ENCODE measurements around the gene SMPD3.
A peak's percentile ranks its signal among the peaks of the same experiment; 100 is the strongest.
"Not testable (repeated sequence)": the region's sequence is repeated elsewhere in the genome, so short reads cannot be mapped to it uniquely, and the experiment has no call there.

Gene SMPD3

DNA sequence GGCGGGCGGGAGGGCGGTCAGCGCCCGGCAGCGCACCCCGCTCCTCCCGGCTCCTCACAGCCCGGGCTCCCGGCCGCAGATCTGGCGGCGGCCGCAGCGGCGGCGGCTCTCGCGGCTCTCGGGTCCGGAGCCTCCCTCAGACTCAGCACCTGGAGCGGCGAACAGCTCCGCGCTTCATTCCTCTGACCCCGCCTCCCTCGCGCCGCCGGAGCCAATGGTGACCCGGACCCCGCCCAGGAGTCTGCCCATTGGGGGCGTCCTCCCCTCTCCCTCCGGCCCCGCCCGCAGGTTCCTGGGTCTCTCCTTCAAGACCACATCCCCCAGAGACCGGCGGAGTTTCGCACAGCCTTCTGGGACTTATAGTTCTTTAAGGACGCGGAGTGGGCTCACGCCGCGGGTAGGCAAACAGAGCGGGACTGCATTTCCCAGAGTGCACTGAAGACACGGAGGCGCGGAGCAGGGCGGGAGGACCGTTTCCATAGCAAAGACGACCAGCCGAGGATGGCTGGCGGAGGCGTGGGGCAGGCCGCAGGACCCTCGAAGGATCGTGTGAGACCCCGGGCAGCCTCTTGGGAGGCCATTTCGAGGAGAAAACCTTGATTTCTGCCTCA lies at the start of gene SMPD3:
SMPD3 (minus strand) TSS at position 149 of the 611 bp plus-strand sequence. CDS start 76,327 bp downstream, outside the sequence.
- DNase-seq (ENCODE audit: low read depth, low spot score) = peak; percentile 99

DNA sequence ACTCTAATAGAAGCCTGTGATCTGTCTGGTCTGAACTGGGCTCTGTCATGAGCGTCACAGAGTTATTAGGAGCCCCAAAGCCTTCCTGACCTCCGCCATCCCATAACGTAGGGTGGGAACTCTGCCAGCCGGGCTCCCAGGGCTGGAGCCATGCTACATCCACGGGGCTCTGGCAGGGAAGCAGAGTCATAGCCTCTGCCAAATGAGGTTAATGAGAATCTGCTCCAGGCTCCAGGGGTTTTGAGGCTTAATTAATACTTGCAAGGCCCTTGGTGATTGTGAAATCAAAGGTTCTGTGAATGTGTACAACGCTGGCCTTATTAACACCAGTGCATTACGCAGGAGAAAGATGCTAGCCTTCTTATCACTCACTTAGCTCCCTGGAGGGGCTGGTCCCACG lies 48.4 kb upstream of the SMPD3 start:
- DNase-seq (ENCODE audit: low read depth, low spot score) = no peak

GRCh38 chr16:68494261-68494660 lies 46.0 kb upstream of the SMPD3 start:
- not testable (repeated sequence) for DNase-seq (ENCODE audit: low read depth, low spot score)

- DNase-seq (ENCODE audit: low read depth, low spot score) = no peak
Observed at GRCh38 chr16:68493412-68494070, 45.2 kb upstream of the SMPD3 start.

DNA sequence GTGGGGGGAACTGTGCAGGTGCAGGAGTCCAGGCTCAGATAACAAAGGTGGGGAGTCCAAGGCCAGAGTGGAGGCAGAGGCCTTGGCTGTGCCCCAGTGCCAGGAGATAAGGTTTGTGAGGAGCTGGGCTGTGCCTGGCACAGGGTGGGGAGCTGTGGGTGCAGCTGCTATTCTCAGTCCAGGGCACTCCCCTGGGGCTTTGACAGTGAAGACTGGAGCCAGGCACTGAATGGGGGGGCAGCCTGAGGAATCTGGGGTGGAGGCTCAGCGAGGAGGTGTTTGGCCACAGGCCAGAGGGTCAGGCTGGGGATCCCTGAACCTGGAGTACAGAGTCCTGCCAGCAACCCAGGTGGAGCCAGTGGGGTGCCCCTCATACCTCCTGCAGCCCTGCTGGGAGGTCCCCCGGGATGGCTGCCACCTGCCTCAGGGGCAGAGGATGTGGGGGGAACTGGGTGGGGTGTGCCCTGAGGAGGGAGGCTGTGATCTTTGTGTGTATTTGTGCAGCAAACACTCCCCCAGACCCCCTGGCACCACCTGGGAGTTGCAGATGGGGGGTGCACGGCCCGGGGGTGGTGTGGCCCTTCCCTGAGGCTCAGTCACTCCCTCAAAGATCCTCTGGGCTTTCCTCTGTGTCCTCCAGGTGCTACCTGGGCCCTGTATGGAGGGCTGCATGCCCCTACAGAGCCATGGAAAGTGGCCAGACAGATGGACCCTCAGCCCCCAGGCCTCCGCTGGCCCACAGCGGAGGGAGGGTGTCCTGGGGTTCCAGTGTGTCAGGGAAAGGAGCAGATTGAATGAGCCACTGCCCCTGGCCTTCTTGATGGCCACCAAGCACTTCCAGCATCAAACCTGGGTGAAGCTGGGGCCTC lies 44.5 kb upstream of the SMPD3 start:
- DNase-seq (ENCODE audit: low read depth, low spot score) = no peak

DNA sequence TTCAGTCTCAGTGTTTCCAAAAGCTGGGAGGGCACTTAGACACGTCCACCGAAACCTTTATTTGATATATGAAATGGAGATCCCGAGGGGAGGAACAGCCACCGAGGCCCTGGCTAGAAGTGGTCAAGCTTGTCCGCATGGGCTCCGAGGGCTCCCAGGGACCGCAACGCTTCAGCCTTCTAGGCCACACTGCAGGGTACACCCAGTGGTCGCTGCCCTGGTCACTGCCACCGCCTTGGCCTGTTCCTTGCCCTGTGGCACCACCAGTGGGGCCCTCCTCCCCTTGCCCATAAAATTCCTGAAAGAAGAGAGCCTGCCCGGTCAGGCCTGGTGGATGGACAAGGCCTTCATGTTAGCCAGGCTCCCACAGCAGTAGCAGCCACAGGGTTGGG lies 43.8 kb upstream of the SMPD3 start:
- DNase-seq (ENCODE audit: low read depth, low spot score) = no peak

- DNase-seq (ENCODE audit: low read depth, low spot score) = no peak
Observed at GRCh38 chr16:68491576-68491950, 43.3 kb upstream of the SMPD3 start.

GRCh38 chr16:68490829-68491575 lies 42.7 kb upstream of the SMPD3 start:
- DNase-seq (ENCODE audit: low read depth, low spot score) = no peak

DNA sequence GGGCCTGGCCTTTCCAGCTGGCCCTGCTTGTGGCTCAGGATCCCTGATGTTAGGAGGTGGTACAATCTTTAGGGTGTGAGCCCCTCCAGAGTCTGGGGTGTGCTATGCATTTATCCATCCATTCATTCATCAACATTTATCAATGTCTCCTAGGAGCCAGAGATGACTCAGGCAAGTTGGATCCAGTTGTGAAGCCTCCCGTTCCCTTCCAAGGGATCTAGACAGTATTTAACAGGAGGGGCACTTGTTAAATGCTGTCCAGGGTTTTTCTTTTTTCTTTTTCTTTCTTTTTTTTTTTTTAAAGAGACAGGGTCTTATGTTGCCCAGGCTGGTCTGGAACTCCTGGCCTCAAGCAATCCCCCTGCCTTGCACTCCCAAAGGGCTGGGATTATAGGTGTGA lies 42.0 kb upstream of the SMPD3 start:
- no peak for DNase-seq (ENCODE audit: low read depth, low spot score)

GRCh38 chr16:68488554-68488953 lies 40.2 kb upstream of the SMPD3 start:
- DNase-seq (ENCODE audit: low read depth, low spot score) = no peak

- DNase-seq (ENCODE audit: low read depth, low spot score) = no peak
Observed at GRCh38 chr16:68487669-68488068, 39.4 kb upstream of the SMPD3 start.

GRCh38 chr16:68487203-68487514 lies 38.9 kb upstream of the SMPD3 start:
- DNase-seq (ENCODE audit: low read depth, low spot score) = no peak

GRCh38 chr16:68486502-68487202 lies 38.3 kb upstream of the SMPD3 start:
- no peak for DNase-seq (ENCODE audit: low read depth, low spot score)

- DNase-seq (ENCODE audit: low read depth, low spot score) = no peak
Observed at GRCh38 chr16:68481636-68482035, 33.3 kb upstream of the SMPD3 start.

- DNase-seq (ENCODE audit: low read depth, low spot score) = no peak
Observed at GRCh38 chr16:68480084-68480995, 32.0 kb upstream of the SMPD3 start.

DNA sequence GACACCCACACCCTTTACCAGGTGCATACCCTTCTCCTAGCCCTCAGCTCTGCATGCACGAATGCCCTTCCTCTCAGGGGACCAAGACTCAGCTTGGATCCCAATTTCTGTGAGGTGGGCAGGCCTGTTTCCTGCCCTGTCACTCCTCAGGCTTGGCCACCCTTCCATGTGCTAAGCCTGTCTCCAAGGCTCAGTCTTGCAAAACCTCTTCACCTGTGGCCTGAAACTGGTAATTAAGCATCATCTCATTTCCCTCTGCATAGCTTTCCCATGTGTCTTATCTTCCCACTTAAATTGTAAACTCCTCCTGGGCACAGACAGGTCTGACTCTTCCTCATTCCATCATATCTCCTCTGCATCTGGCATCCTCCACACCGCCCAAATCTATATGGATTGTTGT lies 31.0 kb upstream of the SMPD3 start:
- DNase-seq (ENCODE audit: low read depth, low spot score) = no peak

DNA sequence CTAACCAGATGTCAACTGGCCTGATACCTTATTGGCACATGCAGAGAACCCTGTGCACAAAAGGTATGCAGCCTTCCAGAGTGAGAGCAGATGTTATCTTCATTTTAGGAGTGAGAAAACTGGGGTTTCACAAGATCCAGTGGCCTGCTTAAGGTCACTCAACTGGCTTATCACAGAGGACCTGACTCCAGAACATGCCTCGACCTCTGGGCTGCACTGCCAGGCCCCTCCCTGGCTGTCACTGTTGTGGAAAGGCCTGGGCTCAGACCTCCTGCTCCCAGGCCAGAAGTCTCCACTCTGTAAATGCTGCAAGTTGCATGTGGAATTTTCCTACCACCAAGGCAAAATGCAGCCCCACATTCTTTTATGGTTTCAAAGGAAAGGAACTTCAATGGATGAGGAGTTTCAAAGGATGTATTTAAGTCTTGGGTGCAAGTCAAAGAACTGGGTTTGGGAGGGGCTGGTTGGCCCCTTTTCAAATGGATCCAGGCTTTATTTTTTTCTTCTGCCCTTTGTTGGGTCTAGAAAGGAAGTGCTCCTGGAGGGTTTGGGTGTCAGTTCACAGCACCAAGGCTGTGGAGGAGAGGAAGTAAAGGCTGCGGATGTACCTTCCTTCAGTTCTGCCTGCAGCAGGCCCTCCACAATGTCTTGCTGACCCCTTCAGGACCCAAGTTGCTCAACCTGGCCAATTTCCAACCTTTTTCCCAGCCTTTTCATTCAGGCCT lies 30.4 kb upstream of the SMPD3 start:
- DNase-seq (ENCODE audit: low read depth, low spot score) = peak; percentile 20

DNA sequence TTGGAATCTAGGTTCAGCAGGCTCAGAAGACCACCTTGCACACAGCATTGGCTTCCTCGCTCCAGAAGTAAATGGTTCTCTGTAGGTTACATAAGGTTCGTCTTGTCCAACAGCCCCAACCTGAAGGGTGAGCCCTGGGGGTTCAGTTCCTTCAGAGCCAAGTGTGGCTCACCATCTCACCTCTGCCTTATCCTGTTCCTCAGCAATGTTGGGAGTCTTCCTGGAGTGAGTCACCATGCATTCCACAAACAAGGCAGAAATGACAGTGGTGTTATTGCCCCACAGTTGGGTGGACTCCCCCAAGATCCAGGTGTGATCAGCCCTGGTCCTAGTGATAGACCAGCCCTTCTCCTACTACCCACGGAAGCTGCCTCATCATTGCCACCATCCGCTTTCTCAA lies 26.8 kb upstream of the SMPD3 start:
- no peak for DNase-seq (ENCODE audit: low read depth, low spot score)

GRCh38 chr16:68473358-68474070 lies 25.2 kb upstream of the SMPD3 start:
- DNase-seq (ENCODE audit: low read depth, low spot score) = no peak
